Measurements from ENCODE around the gene ALPI. TPM values are rescaled to one million over a fixed set of nuclear protein-coding genes. Genes with fewer than 3 reads are reported as not detected.

ALPI gene
- total RNA-seq, 1 donor from 2014 or later: not detected

- Mint-ChIP-seq H3K27ac (no peak overlapping the region), H3K27me3 (ENCODE audit: low read depth) (peaks cover 30% of the 10 kb centered on the region), H3K4me1 (ENCODE audit: low read depth) (peaks cover 13% of the 10 kb centered on the region), H3K36me3 (ENCODE audit: low read depth) (no peaks in the 10 kb centered on the region), H3K4me3 (ENCODE audit: low read depth) (no peak overlapping the region), H3K9me3 (no peaks in the 10 kb centered on the region)
- no peak for DNase-seq (ENCODE audit: low spot score)
- intact Hi-C loops (cut with micrococcal nuclease): no loop called here
Measured at GRCh38 chr2:232501331-232501771, 45.4 kb downstream of the ALPI start.

GRCh38 chr2:232501794-232502390 is 45.9 kb downstream of the ALPI start:
- H3K27ac Mint-ChIP-seq: no peak overlapping the region
- no peaks in the 10 kb centered on the region for H3K9me3 Mint-ChIP-seq
- H3K27me3 Mint-ChIP-seq (ENCODE audit: low read depth): peaks cover 30% of the 10 kb centered on the region
- peaks cover 13% of the 10 kb centered on the region for H3K4me1 Mint-ChIP-seq (ENCODE audit: low read depth)
- no peaks in the 10 kb centered on the region for H3K36me3 Mint-ChIP-seq (ENCODE audit: low read depth)
- no peak overlapping the region for H3K4me3 Mint-ChIP-seq (ENCODE audit: low read depth)
- intact Hi-C loops (cut with micrococcal nuclease): no loop called here
- DNase-seq (ENCODE audit: low spot score): no peak

GRCh38 chr2:232502511-232502910 is 46.6 kb downstream of the ALPI start:
- peak overlapping the region; percentile 57 for H3K4me3 Mint-ChIP-seq (ENCODE audit: low read depth)
- intact Hi-C loops (cut with micrococcal nuclease): no loop called here
- DNase-seq (ENCODE audit: low spot score): no peak
- H3K4me1 Mint-ChIP-seq (ENCODE audit: low read depth): peaks cover 13% of the 10 kb centered on the region
- no peaks in the 10 kb centered on the region for H3K36me3 Mint-ChIP-seq (ENCODE audit: low read depth)
- peaks cover 30% of the 10 kb centered on the region for H3K27me3 Mint-ChIP-seq (ENCODE audit: low read depth)
- H3K27ac Mint-ChIP-seq: peak overlapping the region; percentile 72
- no peaks in the 10 kb centered on the region for H3K9me3 Mint-ChIP-seq

GRCh38 chr2:232502911-232503808 is 47.2 kb downstream of the ALPI start:
- intact Hi-C loops (cut with micrococcal nuclease): no loop called here
- H3K27me3 Mint-ChIP-seq (ENCODE audit: low read depth): peaks cover 30% of the 10 kb centered on the region

GRCh38 chr2:232503809-232504323 is 47.9 kb downstream of the ALPI start:
- Mint-ChIP-seq H3K4me1 (ENCODE audit: low read depth) (peaks cover 13% of the 10 kb centered on the region), H3K9me3 (no peaks in the 10 kb centered on the region), H3K27me3 (ENCODE audit: low read depth) (peaks cover 30% of the 10 kb centered on the region), H3K4me3 (ENCODE audit: low read depth) (peak overlapping the region; percentile 41), H3K27ac (no peak overlapping the region), H3K36me3 (ENCODE audit: low read depth) (no peaks in the 10 kb centered on the region)
- intact Hi-C loops (cut with micrococcal nuclease): no loop called here
- no peak for DNase-seq (ENCODE audit: low spot score)

More at GRCh38 chr2:232502911-232503808, 47.2 kb downstream of the ALPI start:
- DNase-seq (ENCODE audit: low spot score): no peak
- H3K36me3 Mint-ChIP-seq (ENCODE audit: low read depth): no peaks in the 10 kb centered on the region
- peaks cover 13% of the 10 kb centered on the region for H3K4me1 Mint-ChIP-seq (ENCODE audit: low read depth)
- H3K4me3 Mint-ChIP-seq (ENCODE audit: low read depth): peak overlapping the region; percentile 41
- H3K9me3 Mint-ChIP-seq: no peaks in the 10 kb centered on the region
- no peak overlapping the region for H3K27ac Mint-ChIP-seq

DNA sequence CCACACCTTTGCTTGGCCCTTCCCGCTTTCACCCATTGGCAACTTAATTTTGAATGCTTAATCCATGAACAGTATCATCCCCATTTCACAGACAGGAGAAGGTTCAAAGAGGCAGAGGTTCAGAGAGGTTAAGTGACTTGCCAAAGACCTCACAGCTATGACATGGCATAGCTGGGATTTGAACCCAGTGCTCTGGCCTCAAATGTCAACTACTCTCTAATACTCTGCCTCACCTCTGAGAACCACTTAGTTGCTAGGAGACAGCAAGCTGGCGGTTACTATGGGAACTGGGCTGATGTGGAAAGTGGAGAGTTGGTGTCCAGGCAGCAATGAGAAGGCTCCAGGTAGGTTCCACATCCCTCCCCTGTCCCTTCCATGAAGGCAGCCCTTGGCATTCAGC is 48.5 kb downstream of the ALPI start:
- Mint-ChIP-seq H3K9me3 (no peaks in the 10 kb centered on the region), H3K4me3 (ENCODE audit: low read depth) (no peak overlapping the region), H3K27ac (no peak overlapping the region), H3K4me1 (ENCODE audit: low read depth) (peaks cover 13% of the 10 kb centered on the region), H3K36me3 (ENCODE audit: low read depth) (no peaks in the 10 kb centered on the region), H3K27me3 (ENCODE audit: low read depth) (peaks cover 32% of the 10 kb centered on the region)
- no peak for DNase-seq (ENCODE audit: low spot score)
- intact Hi-C loops (cut with micrococcal nuclease): no loop called here

DNA sequence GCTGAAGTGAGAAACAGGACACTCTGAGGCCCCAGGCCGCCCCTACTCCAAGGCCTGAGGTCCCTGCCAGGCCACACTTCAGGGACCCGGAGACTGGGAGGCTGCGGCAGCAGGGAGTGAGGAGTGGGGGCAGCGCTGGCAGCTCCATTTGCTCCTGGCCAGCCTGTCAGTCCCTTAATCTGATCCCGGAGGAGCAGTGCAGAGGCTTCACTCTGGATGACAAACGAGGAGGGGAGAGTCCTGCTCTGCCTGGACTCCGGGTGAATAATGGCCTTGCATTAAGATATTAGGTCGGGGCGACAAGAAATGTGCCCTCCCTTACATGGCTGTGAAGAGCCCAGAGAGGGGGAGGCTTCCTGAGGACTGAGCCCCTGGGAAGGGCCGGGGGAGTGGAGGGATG is 49.9 kb downstream of the ALPI start:
- Mint-ChIP-seq H3K4me1 (ENCODE audit: low read depth) (peaks cover 13% of the 10 kb centered on the region), H3K9me3 (no peaks in the 10 kb centered on the region), H3K27me3 (ENCODE audit: low read depth) (peaks cover 33% of the 10 kb centered on the region), H3K36me3 (ENCODE audit: low read depth) (no peaks in the 10 kb centered on the region), H3K27ac (no peak overlapping the region), H3K4me3 (ENCODE audit: low read depth) (no peak overlapping the region)
- intact Hi-C loops (cut with micrococcal nuclease): no loop called here
- DNase-seq (ENCODE audit: low spot score): no peak

- Mint-ChIP-seq H3K36me3 (ENCODE audit: low read depth) (no peaks in the 10 kb centered on the region), H3K4me1 (ENCODE audit: low read depth) (peaks cover 13% of the 10 kb centered on the region), H3K27ac (no peak overlapping the region), H3K9me3 (no peaks in the 10 kb centered on the region), H3K27me3 (ENCODE audit: low read depth) (peaks cover 33% of the 10 kb centered on the region), H3K4me3 (ENCODE audit: low read depth) (no peak overlapping the region)
- no peak for DNase-seq (ENCODE audit: low spot score)
- intact Hi-C loops (cut with micrococcal nuclease): no loop called here
Measured at GRCh38 chr2:232506709-232507108, 50.8 kb downstream of the ALPI start.

DNA sequence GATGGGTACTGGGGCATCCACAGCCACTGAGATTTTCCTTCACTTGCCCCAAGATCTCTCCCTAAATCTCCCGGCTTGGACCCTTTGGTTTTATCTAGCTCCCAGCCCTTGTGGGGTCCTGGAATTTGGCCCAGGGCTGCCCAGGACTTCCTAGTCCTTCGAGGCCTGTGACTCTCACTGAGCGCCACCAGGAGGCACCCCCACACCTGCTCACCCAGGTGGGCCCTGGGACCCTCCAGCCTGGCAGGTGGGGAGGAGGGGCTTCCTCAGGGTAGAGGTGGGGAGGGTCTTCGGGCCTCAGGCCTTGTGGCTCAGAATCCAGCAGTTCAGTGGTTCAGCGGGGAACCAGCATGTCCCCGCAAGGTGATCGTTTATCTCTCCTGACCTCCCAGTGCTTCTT is 52.3 kb downstream of the ALPI start:
- H3K9me3 Mint-ChIP-seq: no peaks in the 10 kb centered on the region
- intact Hi-C loops (cut with micrococcal nuclease): no loop called here
- no peak overlapping the region for H3K27ac Mint-ChIP-seq
- no peak overlapping the region for H3K4me3 Mint-ChIP-seq (ENCODE audit: low read depth)
- peaks cover 28% of the 10 kb centered on the region for H3K27me3 Mint-ChIP-seq (ENCODE audit: low read depth)
- H3K36me3 Mint-ChIP-seq (ENCODE audit: low read depth): no peaks in the 10 kb centered on the region
- peaks cover 8% of the 10 kb centered on the region for H3K4me1 Mint-ChIP-seq (ENCODE audit: low read depth)
- no peak for DNase-seq (ENCODE audit: low spot score)

Other genes starting within 250 kb of the ALPI start
- not detected in 2 replicates for gene ALPP, start 77.4 kb upstream of the ALPI start, total RNA-seq
- not detected in 2 replicates for gene ALPG, start 49.3 kb upstream of the ALPI start, total RNA-seq
- gene ECEL1, start 31.7 kb downstream of the ALPI start, total RNA-seq: 0.50 and 0.78 TPM in 2 replicates
- not detected in 2 replicates for gene PRSS56, start 64.2 kb downstream of the ALPI start, total RNA-seq
- not detected in 2 replicates for gene CHRND, start 70.0 kb downstream of the ALPI start, total RNA-seq
- gene CHRNG, start 83.5 kb downstream of the ALPI start, total RNA-seq: not detected in 2 replicates
- gene TIGD1, start 94.4 kb downstream of the ALPI start, total RNA-seq: 7.4 and 9.1 TPM in 2 replicates
- gene EIF4E2, start 94.5 kb downstream of the ALPI start, total RNA-seq: 85.0 and 88.4 TPM in 2 replicates
- 0.16 and 0.48 TPM in 2 replicates for gene EFHD1, start 177.5 kb downstream of the ALPI start, total RNA-seq
- gene GIGYF2, start 241.2 kb downstream of the ALPI start, total RNA-seq: 63.7 and 64.7 TPM in 2 replicates